AG04450 (cell line): ENCODE results near the gene RNF212. TPM values are rescaled to one million over a fixed set of nuclear protein-coding genes. Genes with fewer than 3 reads are reported as not detected.

Experiments
- CTCF ChIA-PET: fragments of 300-600, 350-600 bp; formaldehyde crosslinking; extraction: SDS; loops from one replicate; lab custom pipeline; 2022; ENCODE audit warnings: antibody characterized with exemption, inconsistent platforms; lab: Charles Lee
- POLR2A ChIA-PET: fragments of 350-600 bp; formaldehyde crosslinking; extraction: SDS; loops from one replicate; lab custom pipeline; 2021; ENCODE audit warnings: antibody characterized with exemption, inconsistent platforms; lab: Yijun Ruan, JAX
- DNase-seq: peaks from one replicate; pipeline ENCODE4 v3.0.0-alpha.2; 2011; ENCODE audit warnings: low read depth, low spot score
- H3K27ac ChIP-seq: one replicate; pipeline ENCODE4 v1.5.1; 2012; ENCODE audit warnings: low read depth, low read length, control low read depth
- H3K27me3 ChIP-seq: one replicate; pipeline ENCODE4 v1.6.0; 2012; ENCODE audit warnings: low read length; ENCODE audit not compliant: control insufficient read depth, insufficient read depth
- H3K4me3 ChIP-seq: 2 replicates; pipeline ENCODE4 v1.5.1; 2011; ENCODE audit warnings: mild to moderate bottlenecking, low read depth, low read length, control low read depth
- H3K9me3 ChIP-seq: 2 replicates; pipeline ENCODE4 v1.5.1; 2012; ENCODE audit warnings: low read length; ENCODE audit not compliant: control insufficient read depth, insufficient read depth
- CTCF ChIP-seq: IDR thresholded peaks from 2 replicates; pipeline ENCODE4 v1.5.1; 2011; ENCODE audit warnings: low read depth, low read length, control low read depth, inconsistent platforms
- polyA plus RNA-seq: library from polyadenylated mRNA; depleted of rRNA; stranded (reverse); fragments of >200 nt; gene quantifications from 2 replicates; pipeline ENCODE4 v1.2.3, GENCODE V29; 2011

The RNF212 gene
- polyA plus RNA-seq, 1 experiment: 0.88 TPM

DNA sequence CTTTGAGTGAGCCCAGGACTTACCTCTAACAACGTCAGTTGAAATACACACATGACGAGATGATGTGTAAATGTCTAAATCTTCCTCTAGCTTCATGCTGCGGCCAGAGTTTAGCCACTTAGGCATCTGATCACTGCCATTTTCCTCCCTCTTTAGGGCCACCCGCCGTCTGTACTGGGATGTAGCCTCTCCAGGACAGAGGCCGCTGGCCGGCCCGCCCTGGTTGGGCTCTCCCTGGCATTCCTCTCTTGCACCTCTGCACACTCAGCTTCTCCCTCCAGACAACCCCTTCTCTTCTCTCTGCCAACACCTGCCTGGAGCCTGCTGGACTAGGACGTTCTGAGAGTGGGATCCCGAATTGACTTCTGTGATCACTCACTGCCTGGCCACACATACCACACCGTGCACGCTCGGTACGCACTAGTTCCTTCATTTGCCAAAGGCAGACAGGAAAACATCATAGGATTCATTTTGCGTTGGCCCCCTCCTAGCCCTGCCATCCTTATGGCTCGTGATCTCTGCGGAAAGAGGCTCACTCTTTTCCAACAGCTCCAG lies 33.6 kb downstream of the RNF212 start:
- ChIA-PET CTCF (interaction anchor here (0.6 kb wide), 1 partner anchor 202 kb away, joined by 3 read pairs; no protein-coding TSS in a partner anchor), POLR2A (no interaction called here)
- no peak for TF ChIP-seq CTCF
- peaks cover 12% of the 10 kb centered on the region for H3K9me3 ChIP-seq
- no peak overlapping the region for H3K27ac ChIP-seq
- no peak for DNase-seq
- H3K27me3 ChIP-seq: peaks cover 35% of the 10 kb centered on the region
- H3K4me3 ChIP-seq: no peak overlapping the region

- POLR2A ChIA-PET: interaction anchor here (0.7 kb wide), 1 partner anchor 291 kb away, joined by 3 read pairs; no protein-coding TSS in a partner anchor
- Histone ChIP-seq H3K9me3 (peaks cover 12% of the 10 kb centered on the region), H3K27ac (no peak overlapping the region), H3K4me3 (no peak overlapping the region), H3K27me3 (peaks cover 45% of the 10 kb centered on the region)
- TF ChIP-seq CTCF: no peak
- DNase-seq: no peak
- CTCF ChIA-PET: no interaction called here
Measured at GRCh38 chr4:1078490-1078889, 34.9 kb downstream of the RNF212 start.

DNA sequence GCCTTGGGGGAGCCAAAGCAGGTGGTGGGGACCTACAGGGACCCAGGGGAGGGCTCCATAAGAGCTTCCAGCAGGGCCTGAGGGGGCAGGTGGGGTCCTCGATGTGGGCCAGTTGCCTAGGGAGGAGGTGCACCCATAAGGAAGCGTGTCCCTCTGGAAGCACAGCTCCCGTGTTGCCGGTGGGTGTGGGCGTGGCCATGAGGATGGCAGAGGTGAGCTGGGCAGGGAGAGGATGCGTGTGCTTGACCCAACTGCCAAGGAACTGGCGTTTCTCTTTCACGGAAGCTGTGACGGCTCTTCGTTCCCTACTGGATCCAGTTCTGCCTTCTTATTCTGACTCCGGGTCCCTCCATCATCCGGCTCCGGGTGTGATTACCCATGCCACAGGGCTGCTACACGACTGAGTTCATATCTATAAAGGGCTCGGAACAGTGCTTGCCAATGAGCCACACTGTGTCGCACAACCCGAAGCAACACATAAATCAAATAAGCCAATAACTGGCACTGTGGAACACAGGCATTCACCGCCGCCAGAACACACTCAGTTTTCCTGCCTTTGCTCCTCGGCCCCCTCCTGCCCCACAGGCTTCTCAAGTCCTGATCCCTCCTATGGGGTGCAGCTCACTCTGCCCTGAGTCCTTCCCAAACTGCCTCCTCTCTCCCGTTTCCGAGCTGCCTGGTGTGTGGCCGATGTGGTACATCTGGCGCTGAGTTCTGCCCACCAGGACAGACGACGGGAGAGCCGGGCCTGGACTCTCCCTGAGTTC lies 35.5 kb downstream of the RNF212 start:
- no peak for TF ChIP-seq CTCF
- Histone ChIP-seq H3K27ac (no peak overlapping the region), H3K9me3 (peaks cover 12% of the 10 kb centered on the region), H3K27me3 (peaks cover 45% of the 10 kb centered on the region), H3K4me3 (no peak overlapping the region)
- ChIA-PET POLR2A (interaction anchor here (0.7 kb wide), 1 partner anchor 291 kb away, joined by 3 read pairs; no protein-coding TSS in a partner anchor), CTCF (no interaction called here)
- DNase-seq: no peak

DNA sequence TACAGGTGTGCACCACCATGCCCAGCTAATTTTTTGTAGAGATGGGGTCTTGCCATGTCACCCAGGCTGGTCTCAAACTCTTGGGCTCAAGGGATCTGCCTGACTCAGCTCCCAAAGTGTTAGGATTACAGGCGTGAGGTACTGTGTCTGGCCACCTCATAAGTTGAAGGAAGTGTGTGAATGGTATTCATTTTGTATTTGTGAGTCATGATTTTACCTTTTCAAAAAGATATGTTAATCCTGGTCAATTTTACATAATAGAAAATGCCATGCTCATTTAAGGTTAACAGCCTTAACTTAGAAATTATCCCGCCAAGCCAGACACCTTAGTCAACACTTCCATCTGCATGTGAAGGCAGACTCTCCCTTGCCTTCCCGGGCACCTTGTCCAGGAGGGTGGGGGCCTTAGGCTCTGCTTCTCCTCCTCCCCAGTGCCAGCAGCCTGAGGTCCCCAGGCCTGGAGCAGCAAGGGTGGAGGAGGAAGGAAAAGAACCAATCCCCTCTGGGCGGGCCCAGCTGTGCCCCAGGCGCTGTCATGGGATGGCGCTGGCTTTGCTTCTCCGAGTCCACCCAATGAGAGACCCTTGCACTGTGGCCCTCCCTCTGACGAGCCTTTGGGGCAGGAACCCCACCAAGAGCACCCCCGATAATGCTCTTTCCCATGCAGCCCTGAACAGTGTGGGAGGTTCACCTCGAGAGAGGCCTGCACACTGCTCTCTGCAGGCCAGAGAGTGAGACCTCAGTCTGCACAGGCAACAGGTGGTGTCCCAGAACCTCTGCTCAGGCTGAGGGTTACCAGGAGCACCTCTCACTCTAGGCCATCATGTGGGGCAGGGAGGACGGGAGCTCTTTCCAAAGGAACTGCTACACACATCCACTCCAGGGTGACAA lies 37.3 kb downstream of the RNF212 start:
- TF ChIP-seq CTCF: no peak
- peaks cover 12% of the 10 kb centered on the region for H3K9me3 ChIP-seq
- no peak overlapping the region for H3K27ac ChIP-seq
- DNase-seq: no peak
- POLR2A ChIA-PET: no interaction called here
- no peak overlapping the region for H3K4me3 ChIP-seq
- CTCF ChIA-PET: no interaction called here
- H3K27me3 ChIP-seq: peaks cover 45% of the 10 kb centered on the region
